ENCODE results near the gene GALNTL6. TPM values are rescaled to one million over a fixed set of nuclear protein-coding genes. Genes with fewer than 3 reads are reported as not detected.

GALNTL6 gene
- total RNA-seq, 1 experiment from 2014 or later = not detected

- Histone ChIP-seq H3K27ac (ENCODE audit: low read depth, low read length) (no peak overlapping the region), H3K79me2 (ENCODE audit: insufficient read depth, low read length) (no peaks in the 10 kb centered on the region), H3K36me3 (ENCODE audit: control insufficient read depth in 1 of 2, insufficient read depth in 2 of 2, low read length in 2 of 2) (no peaks in the 10 kb centered on the region), H4K20me1 (ENCODE audit: insufficient read depth) (no peaks in the 10 kb centered on the region), H3K27me3 (ENCODE audit: insufficient read depth, low read length) (no peaks in the 10 kb centered on the region), H3K9me2 (ENCODE audit: insufficient read depth) (no peaks in the 10 kb centered on the region), H3K9ac (ENCODE audit: low read length) (no peak overlapping the region), H3K4me1 (ENCODE audit: control insufficient read depth in 1 of 2, insufficient read depth in 2 of 2, low read length in 2 of 2) (no peaks in the 10 kb centered on the region), H3K9me3 (ENCODE audit: control insufficient read depth in 1 of 2, insufficient read depth in 1 of 2, low read depth in 1 of 2, low read length in 2 of 2) (no peaks in the 10 kb centered on the region), H2AFZ (ENCODE audit: low read depth, low read length, poor library complexity, severe bottlenecking) (no peak overlapping the region), H3K4me3 (replicated peaks in 1 of 2; ENCODE audit: low read depth in 1 of 2, low read length in 2 of 2) (no peak overlapping the region), H3K4me2 (ENCODE audit: low read length) (no peak overlapping the region)
- no TSS peak for BruUV-seq (replicated peaks)
- DNase-seq (ENCODE audit: low read depth, low spot score) (no peak), ATAC-seq (no peak)
- intact Hi-C loops (cut with micrococcal nuclease) = no loop called here
- ChIA-PET POLR2A (no interaction called here), CTCF (interaction anchor here (1.2 kb wide), 1 partner anchor 12 kb away, joined by 3 read pairs; no protein-coding TSS in a partner anchor), RAD21 (ENCODE audit: low non-redundant PET in 1 of 2, low total read pairs in 2 of 2, uncharacterized antibody in 2 of 2, unreplicated experiment in 2 of 2) (no interaction called here)
- no peak for TF ChIP-seq YY1 (IDR thresholded peaks at IDR 0.05; ENCODE audit: extremely low read depth, insufficient replicate concordance, low read depth, low read length)
- no peak for TF ChIP-seq EZH2 (IDR thresholded peaks at IDR 0.05)
- no peak for TF ChIP-seq POLR2AphosphoS5 (IDR thresholded peaks at IDR 0.05; ENCODE audit: low read depth, low read length)
- TF ChIP-seq SIN3A (IDR thresholded peaks at IDR 0.05; ENCODE audit: low read depth) = no peak
- TF ChIP-seq CBX3 (IDR thresholded peaks at IDR 0.05; ENCODE audit: low read depth) = no peak
- no peak for TF ChIP-seq ELF1 (IDR thresholded peaks at IDR 0.05; ENCODE audit: borderline replicate concordance, low read depth)
- no peak for TF ChIP-seq ZNF274 (IDR thresholded peaks at IDR 0.05; ENCODE audit: low read depth, low read length)
- no peak for TF ChIP-seq ZBTB33 (IDR thresholded peaks at IDR 0.05; ENCODE audit: extremely low read depth, insufficient replicate concordance, low read length)
- no peak for TF ChIP-seq JUND (IDR thresholded peaks at IDR 0.05)
- TF ChIP-seq TCF7L2 (IDR thresholded peaks at IDR 0.05; ENCODE audit: borderline replicate concordance, extremely low read depth, insufficient read depth, insufficient read length) = no peak
- no peak for TF ChIP-seq CEBPB (IDR thresholded peaks at IDR 0.05; ENCODE audit: low read depth)
- TF ChIP-seq ZFX (IDR thresholded peaks at IDR 0.05) = no peak
- TF ChIP-seq, protein P1, sequence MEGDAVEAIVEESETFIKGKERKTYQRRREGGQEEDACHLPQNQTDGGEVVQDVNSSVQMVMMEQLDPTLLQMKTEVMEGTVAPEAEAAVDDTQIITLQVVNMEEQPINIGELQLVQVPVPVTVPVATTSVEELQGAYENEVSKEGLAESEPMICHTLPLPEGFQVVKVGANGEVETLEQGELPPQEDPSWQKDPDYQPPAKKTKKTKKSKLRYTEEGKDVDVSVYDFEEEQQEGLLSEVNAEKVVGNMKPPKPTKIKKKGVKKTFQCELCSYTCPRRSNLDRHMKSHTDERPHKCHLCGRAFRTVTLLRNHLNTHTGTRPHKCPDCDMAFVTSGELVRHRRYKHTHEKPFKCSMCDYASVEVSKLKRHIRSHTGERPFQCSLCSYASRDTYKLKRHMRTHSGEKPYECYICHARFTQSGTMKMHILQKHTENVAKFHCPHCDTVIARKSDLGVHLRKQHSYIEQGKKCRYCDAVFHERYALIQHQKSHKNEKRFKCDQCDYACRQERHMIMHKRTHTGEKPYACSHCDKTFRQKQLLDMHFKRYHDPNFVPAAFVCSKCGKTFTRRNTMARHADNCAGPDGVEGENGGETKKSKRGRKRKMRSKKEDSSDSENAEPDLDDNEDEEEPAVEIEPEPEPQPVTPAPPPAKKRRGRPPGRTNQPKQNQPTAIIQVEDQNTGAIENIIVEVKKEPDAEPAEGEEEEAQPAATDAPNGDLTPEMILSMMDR (IDR thresholded peaks at IDR 0.05 in 2 of 3, conservative IDR thresholded peaks at IDR 0.05 in 1 of 3; ENCODE audit: borderline replicate concordance in 1 of 3, insufficient read depth in 1 of 3, low read depth in 2 of 3, low read length in 2 of 3) = no peak
- TF ChIP-seq REST (IDR thresholded peaks at IDR 0.05; ENCODE audit: low read depth) = no peak
- no peak for TF ChIP-seq EZH2phosphoT487 (IDR thresholded peaks at IDR 0.05; ENCODE audit: borderline replicate concordance)
- no peak for TF ChIP-seq EGR1 (IDR thresholded peaks at IDR 0.05; ENCODE audit: low read depth)
- TF ChIP-seq, protein P2, sequence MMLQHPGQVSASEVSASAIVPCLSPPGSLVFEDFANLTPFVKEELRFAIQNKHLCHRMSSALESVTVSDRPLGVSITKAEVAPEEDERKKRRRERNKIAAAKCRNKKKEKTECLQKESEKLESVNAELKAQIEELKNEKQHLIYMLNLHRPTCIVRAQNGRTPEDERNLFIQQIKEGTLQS (IDR thresholded peaks at IDR 0.05) = no peak
- no peak for TF ChIP-seq FOSL1 (IDR thresholded peaks at IDR 0.05; ENCODE audit: low read depth)
Observed at GRCh38 chr4:173037242-173037641, 1224.0 kb downstream of the GALNTL6 start.
